PFSK-1 (cell line): ENCODE results near the gene DUSP15.

Source experiments
- FOXP2 ChIP-seq: optimal IDR thresholded peaks from 2 replicates; pipeline ENCODE3; 2011; ENCODE audit warnings: borderline replicate concordance, control low read depth, inconsistent platforms; ENCODE audit not compliant: insufficient read depth; ENCODE audit errors: extremely low read length, extremely low read depth
- POLR2AphosphoS5 ChIP-seq: IDR thresholded peaks from 2 replicates; pipeline ENCODE4 v1.6.1; 2012; ENCODE audit warnings: low read depth, mild to moderate bottlenecking, control low read depth, low read length, moderate library complexity
- REST ChIP-seq, 2 experiments: IDR thresholded peaks; 2 replicates each; pipeline versions ENCODE4 v1.6.1 to v1.8.0; 2011 to 2012; ENCODE audit warnings: low read depth in 2 of 2, low read length in 2 of 2, control low read depth in 1 of 2, inconsistent platforms in 1 of 2, mild to moderate bottlenecking in 1 of 2, moderate library complexity in 1 of 2; ENCODE audit not compliant: insufficient read depth in 1 of 2
- SIN3A ChIP-seq: IDR thresholded peaks from 2 replicates; pipeline ENCODE4 v1.6.1; 2012; ENCODE audit warnings: mild to moderate bottlenecking, low read length, moderate library complexity, borderline replicate concordance; ENCODE audit not compliant: insufficient read depth
- TAF1 ChIP-seq: IDR thresholded peaks from 2 replicates; pipeline ENCODE4 v1.6.1; 2012; ENCODE audit warnings: low read length, control low read depth, borderline replicate concordance; ENCODE audit not compliant: insufficient read depth

DUSP15 gene

GRCh38 chr20:31824554-31825313 lies 45.6 kb downstream of the DUSP15 start:
- TF ChIP-seq FOXP2, result no peak
- no peak for TF ChIP-seq SIN3A
- TF ChIP-seq TAF1, result no peak
- TF ChIP-seq REST (IDR thresholded peaks at IDR 0.05; ENCODE audit: insufficient read depth in 1 of 2, low read depth in 2 of 2, low read length in 2 of 2), result no peak
- no peak for TF ChIP-seq POLR2AphosphoS5

- TF ChIP-seq TAF1, result no peak
- TF ChIP-seq SIN3A, result no peak
- no peak for TF ChIP-seq REST (IDR thresholded peaks at IDR 0.05; ENCODE audit: insufficient read depth in 1 of 2, low read depth in 2 of 2, low read length in 2 of 2)
- TF ChIP-seq FOXP2, result no peak
- no peak for TF ChIP-seq POLR2AphosphoS5
Measured at GRCh38 chr20:31824125-31824485, 46.2 kb downstream of the DUSP15 start.

- no peak for TF ChIP-seq TAF1
- TF ChIP-seq REST (IDR thresholded peaks at IDR 0.05; ENCODE audit: insufficient read depth in 1 of 2, low read depth in 2 of 2, low read length in 2 of 2), result no peak
- no peak for TF ChIP-seq POLR2AphosphoS5
- TF ChIP-seq FOXP2, result peak; percentile 42
- TF ChIP-seq SIN3A, result no peak
Measured at GRCh38 chr20:31823360-31824124, 46.8 kb downstream of the DUSP15 start.

GRCh38 chr20:31822421-31823330 lies 47.7 kb downstream of the DUSP15 start:
- TF ChIP-seq SIN3A (0 out of 2 replicates have a peak, but pooled peaks have one; percentile 17), FOXP2 (peak; percentile 50), REST (IDR thresholded peaks at IDR 0.05; ENCODE audit: insufficient read depth in 1 of 2, low read depth in 2 of 2, low read length in 2 of 2) (no peak)
